Measurements from ENCODE around the gene RPS17.

- TF ChIP-seq CTCF (IDR thresholded peaks at IDR 0.05) (no peak), EZH2 (IDR thresholded peaks at IDR 0.05; ENCODE audit: borderline replicate concordance, insufficient read depth, low read depth, low read length, poor library complexity, severe bottlenecking) (no peak)
These were observed 4.7 kb upstream of the RPS17 start for GRCh38 chr15:82545002-82545401.

Measured in B cell (primary cell).